ENCODE data around the gene TGFBI.

GRCh38 chr5:136076881-136077445, 48.2 kb downstream of the TGFBI start:
- TF ChIP-seq CTCF (IDR thresholded peaks at IDR 0.05; ENCODE audit: low read depth, low read length) (no peak), EZH2phosphoT487 (IDR thresholded peaks at IDR 0.05; ENCODE audit: low read depth) (no peak)
